HAP-1 (cell line): ENCODE data around the gene HTR3A.

Source experiments
- DNase-seq, 2 experiments: peaks; one replicate each; pipeline ENCODE4 v3.0.0-alpha.2; 2016 to 2020; ENCODE audit warnings: low spot score in 2 of 2
- H3K27me3 ChIP-seq: fragments of 250-450 bp; sonication (Bioruptor Pico); 2 replicates; pipeline ENCODE4 v1.5.1; 2020; ENCODE audit warnings: low read depth, mild to moderate bottlenecking, moderate library complexity
- H3K36me3 ChIP-seq: fragments of 250-450 bp; sonication (Bioruptor Pico); replicated peaks from 2 replicates; pipeline ENCODE4 v1.5.1; 2020; ENCODE audit warnings: mild to moderate bottlenecking
- H3K4me1 ChIP-seq: fragments of 250-450 bp; sonication (Bioruptor Pico); 2 replicates; pipeline ENCODE4 v1.5.1; 2020; ENCODE audit warnings: mild to moderate bottlenecking
- H3K4me3 ChIP-seq: fragments of 250-450 bp; sonication (Bioruptor Pico); 2 replicates; pipeline ENCODE4 v1.5.1; 2020; ENCODE audit warnings: mild to moderate bottlenecking, moderate library complexity
- H3K9me3 ChIP-seq: fragments of 250-450 bp; sonication (Bioruptor Pico); 2 replicates; pipeline ENCODE4 v1.5.1; 2020; ENCODE audit warnings: mild to moderate bottlenecking, moderate library complexity
- in situ Hi-C: fragments of 300-500 bp; cut with MboI; formaldehyde crosslinking; loops from 3 replicates; pipeline ENCODE4 v1.14.3; 2020; ENCODE audit warnings: low sequenced_read_pairs, inconsistent platforms, mixed read lengths

HTR3A gene

GRCh38 chr11:113952588-113952987 is 22.3 kb upstream of the HTR3A start:
- DNase-seq, result no peak
- H3K4me1 ChIP-seq, result peaks cover 15% of the 10 kb centered on the region
- no peak overlapping the region for H3K4me3 ChIP-seq
- H3K9me3 ChIP-seq, result no peaks in the 10 kb centered on the region
- no peaks in the 10 kb centered on the region for H3K27me3 ChIP-seq
- no peaks in the 10 kb centered on the region for H3K36me3 ChIP-seq
- in situ Hi-C loops, result no loop called here

DNA sequence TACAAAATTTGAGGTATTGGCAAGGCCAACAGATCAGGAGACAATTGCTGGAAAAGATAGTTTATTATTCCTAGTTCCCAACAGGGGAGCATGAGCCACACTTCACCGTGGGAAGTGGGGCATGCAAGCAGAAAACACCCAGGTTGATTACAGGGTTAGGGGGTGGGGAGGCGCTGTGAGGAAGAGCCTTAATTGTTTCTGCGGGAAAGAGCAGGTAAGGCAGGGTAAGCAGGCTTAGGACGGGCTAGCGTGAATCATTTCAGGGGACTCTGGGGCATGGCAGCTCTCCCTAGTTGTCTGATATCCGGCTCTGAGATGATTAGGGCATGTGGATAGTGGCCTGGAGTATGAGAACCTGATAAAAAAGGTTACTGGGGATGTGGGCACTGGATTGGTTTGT is 20.7 kb upstream of the HTR3A start:
- no peak overlapping the region for H3K4me3 ChIP-seq
- H3K4me1 ChIP-seq, result peaks cover 11% of the 10 kb centered on the region
- H3K36me3 ChIP-seq, result no peaks in the 10 kb centered on the region
- H3K9me3 ChIP-seq, result no peaks in the 10 kb centered on the region
- DNase-seq, result no peak
- in situ Hi-C loops, result no loop called here
- no peaks in the 10 kb centered on the region for H3K27me3 ChIP-seq

DNA sequence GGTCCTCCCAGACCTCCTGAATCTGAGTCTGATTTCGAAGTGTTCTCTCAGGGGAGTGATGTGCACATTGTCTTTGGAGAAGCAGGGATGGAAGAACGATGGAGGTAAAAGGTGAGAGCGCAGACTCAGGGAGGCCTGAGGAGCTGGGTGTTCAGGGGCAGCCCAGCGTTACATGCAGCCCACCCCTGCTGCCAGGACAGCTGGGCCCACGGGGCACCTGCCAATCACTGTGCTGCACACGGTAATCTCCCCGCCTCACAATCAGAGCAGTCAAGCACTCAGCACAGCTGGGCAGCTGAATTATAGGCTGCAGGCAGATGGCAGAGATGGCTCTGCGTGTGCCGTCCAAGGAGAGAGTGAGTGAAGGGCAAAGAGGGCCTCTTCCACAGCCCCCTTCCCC is 17.9 kb upstream of the HTR3A start:
- Histone ChIP-seq H3K27me3 (no peaks in the 10 kb centered on the region), H3K36me3 (no peaks in the 10 kb centered on the region), H3K9me3 (no peaks in the 10 kb centered on the region), H3K4me3 (no peak overlapping the region), H3K4me1 (no peaks in the 10 kb centered on the region)
- no peak for DNase-seq
- in situ Hi-C loops, result no loop called here

DNA sequence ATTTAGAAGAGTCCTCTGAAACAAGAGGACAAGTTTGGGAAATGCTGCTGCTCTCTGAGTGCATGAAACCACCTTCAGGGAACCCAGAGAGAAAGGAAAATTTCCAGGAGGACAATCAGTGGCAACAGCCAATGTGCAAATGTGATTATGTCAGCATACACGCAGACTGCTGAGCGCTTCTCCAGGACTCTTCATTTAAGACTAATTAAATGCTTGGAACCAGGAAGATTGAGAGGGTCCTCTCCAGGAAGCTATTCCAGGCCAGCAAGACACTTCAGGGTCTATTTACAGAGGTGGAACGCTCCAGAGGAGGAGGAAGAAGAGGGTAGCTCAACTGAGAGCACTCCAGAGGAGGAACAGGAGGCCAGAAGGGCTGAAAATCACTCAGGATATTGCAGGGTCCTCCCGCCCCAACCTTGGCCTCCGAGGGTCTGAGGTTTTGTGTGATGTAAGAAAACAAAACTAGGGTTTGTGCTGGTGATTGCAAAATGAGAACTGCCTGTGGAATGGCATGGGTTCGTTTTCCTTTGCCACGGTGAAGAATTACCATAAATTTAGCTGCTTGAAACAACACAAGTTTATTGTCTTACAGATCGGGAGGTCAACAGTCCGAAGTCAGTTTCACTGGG is 14.1 kb upstream of the HTR3A start:
- Histone ChIP-seq H3K27me3 (no peaks in the 10 kb centered on the region), H3K36me3 (no peaks in the 10 kb centered on the region), H3K4me1 (no peaks in the 10 kb centered on the region), H3K4me3 (no peak overlapping the region), H3K9me3 (no peaks in the 10 kb centered on the region)
- DNase-seq, result no peak
- in situ Hi-C loops, result no loop called here

- Histone ChIP-seq H3K36me3 (no peaks in the 10 kb centered on the region), H3K27me3 (no peaks in the 10 kb centered on the region), H3K9me3 (no peaks in the 10 kb centered on the region), H3K4me1 (no peaks in the 10 kb centered on the region), H3K4me3 (no peak overlapping the region)
- in situ Hi-C loops, result no loop called here
- no peak for DNase-seq
Measured at GRCh38 chr11:113967361-113967760, 7.5 kb upstream of the HTR3A start.

GRCh38 chr11:113971506-113972195 is 3.3 kb upstream of the HTR3A start:
- in situ Hi-C loops, result no loop called here
- Histone ChIP-seq H3K36me3 (no peaks in the 10 kb centered on the region), H3K27me3 (peaks cover 1% of the 10 kb centered on the region; the same call in 1 of the 2 replicates), H3K4me3 (no peak overlapping the region), H3K4me1 (no peaks in the 10 kb centered on the region), H3K9me3 (no peaks in the 10 kb centered on the region)
- no peak for DNase-seq

DNA sequence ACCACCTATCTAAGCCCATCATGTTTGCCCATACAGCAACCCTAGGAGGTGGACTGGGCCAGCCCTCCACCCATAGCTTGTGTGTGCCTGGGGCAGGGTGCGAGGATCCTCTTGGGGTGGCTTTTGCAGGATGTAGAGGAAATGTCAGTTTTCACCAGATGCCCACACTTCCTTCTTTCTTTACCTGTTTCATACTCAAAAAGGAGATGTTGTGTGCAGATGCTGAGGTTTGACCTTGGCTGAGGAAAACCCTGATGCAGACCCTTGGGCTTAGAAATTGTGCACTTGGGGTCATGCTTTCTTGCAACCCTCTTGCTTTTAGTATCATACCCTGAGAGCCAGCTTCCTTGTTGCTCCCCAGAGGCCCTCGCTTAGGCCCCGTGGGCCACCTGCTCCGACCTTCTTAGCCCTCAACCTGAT is 2.2 kb downstream of the HTR3A start:
- Histone ChIP-seq H3K36me3 (no peaks in the 10 kb centered on the region), H3K4me3 (no peak overlapping the region), H3K4me1 (no peaks in the 10 kb centered on the region), H3K27me3 (peaks cover 34% of the 10 kb centered on the region), H3K9me3 (no peaks in the 10 kb centered on the region)
- no peak for DNase-seq
- in situ Hi-C loops, result no loop called here

DNA sequence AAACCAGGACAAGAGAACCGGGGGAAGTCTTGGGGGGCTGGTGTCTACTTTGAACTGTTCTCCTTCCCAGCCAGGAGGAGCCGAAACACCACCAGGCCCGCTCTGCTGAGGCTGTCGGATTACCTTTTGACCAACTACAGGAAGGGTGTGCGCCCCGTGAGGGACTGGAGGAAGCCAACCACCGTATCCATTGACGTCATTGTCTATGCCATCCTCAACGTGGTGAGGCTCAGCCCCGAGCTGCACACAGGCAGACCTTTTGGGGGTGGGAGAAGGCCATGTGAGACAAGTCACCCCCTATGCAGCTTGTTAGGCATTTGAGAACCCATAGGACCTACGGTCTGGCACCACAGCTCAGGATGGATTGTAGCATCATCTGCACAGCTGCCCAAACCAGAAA is 2.8 kb downstream of the HTR3A start:
- Histone ChIP-seq H3K4me3 (no peak overlapping the region), H3K36me3 (no peaks in the 10 kb centered on the region), H3K9me3 (no peaks in the 10 kb centered on the region), H3K4me1 (no peaks in the 10 kb centered on the region), H3K27me3 (peaks cover 41% of the 10 kb centered on the region)
- in situ Hi-C loops, result no loop called here
- DNase-seq, result no peak

GRCh38 chr11:113979431-113979830 is 4.5 kb downstream of the HTR3A start:
- DNase-seq, result no peak
- no peaks in the 10 kb centered on the region for H3K4me1 ChIP-seq
- no peaks in the 10 kb centered on the region for H3K9me3 ChIP-seq
- H3K36me3 ChIP-seq, result no peaks in the 10 kb centered on the region
- no peak overlapping the region for H3K4me3 ChIP-seq
- in situ Hi-C loops, result no loop called here
- H3K27me3 ChIP-seq, result peaks cover 56% of the 10 kb centered on the region

DNA sequence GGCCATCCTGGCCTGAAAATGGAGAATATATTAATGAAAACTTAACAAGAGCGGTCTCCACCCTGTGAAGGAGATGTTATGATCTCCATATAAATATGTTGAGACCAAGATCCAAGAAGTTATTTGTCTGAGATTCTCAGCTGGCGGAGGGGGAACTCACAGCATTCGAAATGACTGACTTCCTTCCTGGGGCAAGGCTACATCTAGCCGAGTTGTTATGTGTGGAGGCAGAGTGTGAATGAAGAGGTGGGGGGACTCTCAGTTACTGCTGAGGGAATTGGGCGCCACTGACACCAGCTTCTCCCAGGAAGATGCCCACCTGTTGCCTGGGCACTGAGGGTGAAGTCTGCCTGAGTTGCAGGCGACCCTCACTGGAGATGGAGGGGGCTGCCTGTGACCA is 5.9 kb downstream of the HTR3A start:
- in situ Hi-C loops, result no loop called here
- H3K4me1 ChIP-seq, result no peaks in the 10 kb centered on the region
- H3K27me3 ChIP-seq, result peaks cover 65% of the 10 kb centered on the region

GRCh38 chr11:113982306-113982705 is 7.4 kb downstream of the HTR3A start:
- no peak overlapping the region for H3K4me3 ChIP-seq
- in situ Hi-C loops, result no loop called here
- no peak for DNase-seq
- H3K27me3 ChIP-seq, result peaks cover 64% of the 10 kb centered on the region
- no peaks in the 10 kb centered on the region for H3K4me1 ChIP-seq
- H3K9me3 ChIP-seq, result no peaks in the 10 kb centered on the region
- no peaks in the 10 kb centered on the region for H3K36me3 ChIP-seq

More for the DNA sequence above, 5.9 kb downstream of the HTR3A start:
- no peak for DNase-seq
- Histone ChIP-seq H3K4me3 (no peak overlapping the region), H3K9me3 (no peaks in the 10 kb centered on the region), H3K36me3 (no peaks in the 10 kb centered on the region)

GRCh38 chr11:113984781-113985180 is 9.9 kb downstream of the HTR3A start:
- no peak for DNase-seq
- H3K27me3 ChIP-seq, result peaks cover 48% of the 10 kb centered on the region
- H3K4me1 ChIP-seq, result no peaks in the 10 kb centered on the region
- no peak overlapping the region for H3K4me3 ChIP-seq
- no peaks in the 10 kb centered on the region for H3K36me3 ChIP-seq
- no peaks in the 10 kb centered on the region for H3K9me3 ChIP-seq
- in situ Hi-C loops, result no loop called here

GRCh38 chr11:113985906-113986305 is 11.0 kb downstream of the HTR3A start:
- no peak for DNase-seq
- Histone ChIP-seq H3K4me3 (no peak overlapping the region), H3K36me3 (no peaks in the 10 kb centered on the region), H3K27me3 (peaks cover 43% of the 10 kb centered on the region), H3K9me3 (no peaks in the 10 kb centered on the region), H3K4me1 (no peaks in the 10 kb centered on the region)
- in situ Hi-C loops, result no loop called here

DNA sequence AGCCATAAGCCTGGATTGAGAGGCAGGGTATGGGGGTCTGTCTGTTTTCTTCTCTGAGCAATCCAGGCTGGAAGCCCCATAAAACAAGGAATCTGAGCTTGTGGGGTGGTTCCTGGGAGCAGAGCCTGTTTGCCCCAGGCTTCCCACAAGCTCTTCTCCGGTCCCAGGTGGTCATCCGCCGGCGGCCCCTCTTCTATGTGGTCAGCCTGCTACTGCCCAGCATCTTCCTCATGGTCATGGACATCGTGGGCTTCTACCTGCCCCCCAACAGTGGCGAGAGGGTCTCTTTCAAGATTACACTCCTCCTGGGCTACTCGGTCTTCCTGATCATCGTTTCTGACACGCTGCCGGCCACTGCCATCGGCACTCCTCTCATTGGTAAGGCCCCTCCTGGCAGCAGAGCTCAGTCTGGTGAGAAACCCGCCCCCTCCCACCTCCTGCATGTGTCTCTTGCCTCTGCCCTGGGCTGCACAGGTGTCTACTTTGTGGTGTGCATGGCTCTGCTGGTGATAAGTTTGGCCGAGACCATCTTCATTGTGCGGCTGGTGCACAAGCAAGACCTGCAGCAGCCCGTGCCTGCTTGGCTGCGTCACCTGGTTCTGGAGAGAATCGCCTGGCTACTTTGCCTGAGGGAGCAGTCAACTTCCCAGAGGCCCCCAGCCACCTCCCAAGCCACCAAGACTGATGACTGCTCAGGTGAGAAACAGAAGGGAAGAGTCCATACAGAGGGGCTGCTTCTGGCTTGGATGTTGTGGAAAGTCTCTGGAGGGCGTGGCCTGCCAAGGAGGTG is 11.6 kb downstream of the HTR3A start:
- DNase-seq, result no peak
- no peaks in the 10 kb centered on the region for H3K4me1 ChIP-seq
- no peaks in the 10 kb centered on the region for H3K36me3 ChIP-seq
- H3K9me3 ChIP-seq, result no peaks in the 10 kb centered on the region
- H3K4me3 ChIP-seq, result no peak overlapping the region
- peaks cover 39% of the 10 kb centered on the region for H3K27me3 ChIP-seq
- in situ Hi-C loops, result no loop called here
